K562 (cell line): ENCODE results near the gene SLC9C2. TPM values are rescaled to one million over a fixed set of nuclear protein-coding genes. Genes with fewer than 3 reads are reported as not detected.

Source experiments
- HDGF ChIP-seq: fragments of 450-650 bp; IDR thresholded peaks from 2 replicates; pipeline ENCODE4 v1.6.1; 2016
- NCOR1 ChIP-seq: fragments of 450-650 bp; IDR thresholded peaks from 2 replicates; pipeline ENCODE4 v1.6.1; 2016; ENCODE audit warnings: mild to moderate bottlenecking, moderate library complexity
- polyA plus RNA-seq, 8 experiments: library from polyadenylated mRNA; depleted of rRNA in 4 of 8; stranded (reverse) in 5 of 8; unstranded in 3 of 8; fragments of >200 nt; fragmentation: Nextera tagmentation in 2 of 8; fragmentation: Illumina TruSeq in 1 of 8; extraction: Ambion mirVana in 2 of 8; extraction: Trizol in 1 of 8; gene quantifications; 2 replicates each; pipeline versions ENCODE4 v1.2.1 to v1.2.3, GENCODE V29; 2011 to 2014; ENCODE audit warnings: inconsistent platforms in 1 of 8, missing spikeins in 1 of 8
- total RNA-seq, 7 experiments: library from RNA; depleted of rRNA in 6 of 7; stranded (reverse); fragments of >200 nt in 6 of 7; fragmentation: Illumina TruSeq in 2 of 7; extraction: Trizol in 2 of 7; gene quantifications; 2 replicates each; pipeline versions ENCODE4 v1.2.1 to v1.2.3, GENCODE V29; 2011 to 2021; ENCODE audit warnings: low replicate concordance in 1 of 7
- TF ChIP-seq, protein P1 (sequence below): IDR thresholded peaks from 3 replicates; pipeline ENCODE4 v1.6.1; 2011; ENCODE audit warnings: borderline replicate concordance, mild to moderate bottlenecking, moderate library complexity; ENCODE audit not compliant: insufficient read length; ENCODE audit errors: extremely low read depth
- TF ChIP-seq, protein P2 (sequence below): fragments of 450-650 bp; IDR thresholded peaks from 2 replicates; pipeline ENCODE4 v1.6.1; 2016; ENCODE audit warnings: mild to moderate bottlenecking, moderate library complexity
- TF ChIP-seq, protein P3 (sequence below): fragments of 250-450 bp; sonication (Bioruptor Pico); IDR thresholded peaks from 2 replicates; pipeline ENCODE4 v1.6.1; 2021; ENCODE audit warnings: mild to moderate bottlenecking

Gene SLC9C2
- total and polyA plus RNA-seq, 9 of the 15 experiments (the other 6 are each of a cell fraction or from before 2014, with no cell fraction given) = 0.11 to 0.22 (median 0.15) TPM; not detected in 5

DNA sequence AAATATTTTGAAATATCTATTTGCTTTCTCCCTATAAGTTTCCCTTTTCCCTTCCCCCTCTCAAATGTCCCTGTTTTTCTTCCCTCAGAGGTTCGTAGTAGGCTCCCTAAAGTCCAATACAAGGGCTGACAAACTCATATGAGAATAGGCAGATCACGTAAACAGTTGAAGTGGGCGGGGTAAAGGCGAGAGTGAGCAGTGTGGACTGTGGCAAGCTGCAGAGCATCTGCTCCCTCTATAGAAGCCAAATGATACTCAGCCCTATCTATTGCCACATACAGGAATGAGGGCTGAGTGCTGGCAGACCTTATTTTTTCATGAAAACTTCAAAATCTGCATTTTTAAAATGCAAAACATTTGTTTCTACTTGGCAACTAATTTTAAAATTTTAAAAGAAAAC lies 99.5 kb downstream of the SLC9C2 start (continued):
- TF ChIP-seq, protein P1, sequence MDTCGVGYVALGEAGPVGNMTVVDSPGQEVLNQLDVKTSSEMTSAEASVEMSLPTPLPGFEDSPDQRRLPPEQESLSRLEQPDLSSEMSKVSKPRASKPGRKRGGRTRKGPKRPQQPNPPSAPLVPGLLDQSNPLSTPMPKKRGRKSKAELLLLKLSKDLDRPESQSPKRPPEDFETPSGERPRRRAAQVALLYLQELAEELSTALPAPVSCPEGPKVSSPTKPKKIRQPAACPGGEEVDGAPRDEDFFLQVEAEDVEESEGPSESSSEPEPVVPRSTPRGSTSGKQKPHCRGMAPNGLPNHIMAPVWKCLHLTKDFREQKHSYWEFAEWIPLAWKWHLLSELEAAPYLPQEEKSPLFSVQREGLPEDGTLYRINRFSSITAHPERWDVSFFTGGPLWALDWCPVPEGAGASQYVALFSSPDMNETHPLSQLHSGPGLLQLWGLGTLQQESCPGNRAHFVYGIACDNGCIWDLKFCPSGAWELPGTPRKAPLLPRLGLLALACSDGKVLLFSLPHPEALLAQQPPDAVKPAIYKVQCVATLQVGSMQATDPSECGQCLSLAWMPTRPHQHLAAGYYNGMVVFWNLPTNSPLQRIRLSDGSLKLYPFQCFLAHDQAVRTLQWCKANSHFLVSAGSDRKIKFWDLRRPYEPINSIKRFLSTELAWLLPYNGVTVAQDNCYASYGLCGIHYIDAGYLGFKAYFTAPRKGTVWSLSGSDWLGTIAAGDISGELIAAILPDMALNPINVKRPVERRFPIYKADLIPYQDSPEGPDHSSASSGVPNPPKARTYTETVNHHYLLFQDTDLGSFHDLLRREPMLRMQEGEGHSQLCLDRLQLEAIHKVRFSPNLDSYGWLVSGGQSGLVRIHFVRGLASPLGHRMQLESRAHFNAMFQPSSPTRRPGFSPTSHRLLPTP = no peak
- TF ChIP-seq HDGF (no peak), NCOR1 (no peak)
- TF ChIP-seq, protein P2, sequence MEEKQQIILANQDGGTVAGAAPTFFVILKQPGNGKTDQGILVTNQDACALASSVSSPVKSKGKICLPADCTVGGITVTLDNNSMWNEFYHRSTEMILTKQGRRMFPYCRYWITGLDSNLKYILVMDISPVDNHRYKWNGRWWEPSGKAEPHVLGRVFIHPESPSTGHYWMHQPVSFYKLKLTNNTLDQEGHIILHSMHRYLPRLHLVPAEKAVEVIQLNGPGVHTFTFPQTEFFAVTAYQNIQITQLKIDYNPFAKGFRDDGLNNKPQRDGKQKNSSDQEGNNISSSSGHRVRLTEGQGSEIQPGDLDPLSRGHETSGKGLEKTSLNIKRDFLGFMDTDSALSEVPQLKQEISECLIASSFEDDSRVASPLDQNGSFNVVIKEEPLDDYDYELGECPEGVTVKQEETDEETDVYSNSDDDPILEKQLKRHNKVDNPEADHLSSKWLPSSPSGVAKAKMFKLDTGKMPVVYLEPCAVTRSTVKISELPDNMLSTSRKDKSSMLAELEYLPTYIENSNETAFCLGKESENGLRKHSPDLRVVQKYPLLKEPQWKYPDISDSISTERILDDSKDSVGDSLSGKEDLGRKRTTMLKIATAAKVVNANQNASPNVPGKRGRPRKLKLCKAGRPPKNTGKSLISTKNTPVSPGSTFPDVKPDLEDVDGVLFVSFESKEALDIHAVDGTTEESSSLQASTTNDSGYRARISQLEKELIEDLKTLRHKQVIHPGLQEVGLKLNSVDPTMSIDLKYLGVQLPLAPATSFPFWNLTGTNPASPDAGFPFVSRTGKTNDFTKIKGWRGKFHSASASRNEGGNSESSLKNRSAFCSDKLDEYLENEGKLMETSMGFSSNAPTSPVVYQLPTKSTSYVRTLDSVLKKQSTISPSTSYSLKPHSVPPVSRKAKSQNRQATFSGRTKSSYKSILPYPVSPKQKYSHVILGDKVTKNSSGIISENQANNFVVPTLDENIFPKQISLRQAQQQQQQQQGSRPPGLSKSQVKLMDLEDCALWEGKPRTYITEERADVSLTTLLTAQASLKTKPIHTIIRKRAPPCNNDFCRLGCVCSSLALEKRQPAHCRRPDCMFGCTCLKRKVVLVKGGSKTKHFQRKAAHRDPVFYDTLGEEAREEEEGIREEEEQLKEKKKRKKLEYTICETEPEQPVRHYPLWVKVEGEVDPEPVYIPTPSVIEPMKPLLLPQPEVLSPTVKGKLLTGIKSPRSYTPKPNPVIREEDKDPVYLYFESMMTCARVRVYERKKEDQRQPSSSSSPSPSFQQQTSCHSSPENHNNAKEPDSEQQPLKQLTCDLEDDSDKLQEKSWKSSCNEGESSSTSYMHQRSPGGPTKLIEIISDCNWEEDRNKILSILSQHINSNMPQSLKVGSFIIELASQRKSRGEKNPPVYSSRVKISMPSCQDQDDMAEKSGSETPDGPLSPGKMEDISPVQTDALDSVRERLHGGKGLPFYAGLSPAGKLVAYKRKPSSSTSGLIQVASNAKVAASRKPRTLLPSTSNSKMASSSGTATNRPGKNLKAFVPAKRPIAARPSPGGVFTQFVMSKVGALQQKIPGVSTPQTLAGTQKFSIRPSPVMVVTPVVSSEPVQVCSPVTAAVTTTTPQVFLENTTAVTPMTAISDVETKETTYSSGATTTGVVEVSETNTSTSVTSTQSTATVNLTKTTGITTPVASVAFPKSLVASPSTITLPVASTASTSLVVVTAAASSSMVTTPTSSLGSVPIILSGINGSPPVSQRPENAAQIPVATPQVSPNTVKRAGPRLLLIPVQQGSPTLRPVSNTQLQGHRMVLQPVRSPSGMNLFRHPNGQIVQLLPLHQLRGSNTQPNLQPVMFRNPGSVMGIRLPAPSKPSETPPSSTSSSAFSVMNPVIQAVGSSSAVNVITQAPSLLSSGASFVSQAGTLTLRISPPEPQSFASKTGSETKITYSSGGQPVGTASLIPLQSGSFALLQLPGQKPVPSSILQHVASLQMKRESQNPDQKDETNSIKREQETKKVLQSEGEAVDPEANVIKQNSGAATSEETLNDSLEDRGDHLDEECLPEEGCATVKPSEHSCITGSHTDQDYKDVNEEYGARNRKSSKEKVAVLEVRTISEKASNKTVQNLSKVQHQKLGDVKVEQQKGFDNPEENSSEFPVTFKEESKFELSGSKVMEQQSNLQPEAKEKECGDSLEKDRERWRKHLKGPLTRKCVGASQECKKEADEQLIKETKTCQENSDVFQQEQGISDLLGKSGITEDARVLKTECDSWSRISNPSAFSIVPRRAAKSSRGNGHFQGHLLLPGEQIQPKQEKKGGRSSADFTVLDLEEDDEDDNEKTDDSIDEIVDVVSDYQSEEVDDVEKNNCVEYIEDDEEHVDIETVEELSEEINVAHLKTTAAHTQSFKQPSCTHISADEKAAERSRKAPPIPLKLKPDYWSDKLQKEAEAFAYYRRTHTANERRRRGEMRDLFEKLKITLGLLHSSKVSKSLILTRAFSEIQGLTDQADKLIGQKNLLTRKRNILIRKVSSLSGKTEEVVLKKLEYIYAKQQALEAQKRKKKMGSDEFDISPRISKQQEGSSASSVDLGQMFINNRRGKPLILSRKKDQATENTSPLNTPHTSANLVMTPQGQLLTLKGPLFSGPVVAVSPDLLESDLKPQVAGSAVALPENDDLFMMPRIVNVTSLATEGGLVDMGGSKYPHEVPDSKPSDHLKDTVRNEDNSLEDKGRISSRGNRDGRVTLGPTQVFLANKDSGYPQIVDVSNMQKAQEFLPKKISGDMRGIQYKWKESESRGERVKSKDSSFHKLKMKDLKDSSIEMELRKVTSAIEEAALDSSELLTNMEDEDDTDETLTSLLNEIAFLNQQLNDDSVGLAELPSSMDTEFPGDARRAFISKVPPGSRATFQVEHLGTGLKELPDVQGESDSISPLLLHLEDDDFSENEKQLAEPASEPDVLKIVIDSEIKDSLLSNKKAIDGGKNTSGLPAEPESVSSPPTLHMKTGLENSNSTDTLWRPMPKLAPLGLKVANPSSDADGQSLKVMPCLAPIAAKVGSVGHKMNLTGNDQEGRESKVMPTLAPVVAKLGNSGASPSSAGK = no peak
- TF ChIP-seq, protein P3, sequence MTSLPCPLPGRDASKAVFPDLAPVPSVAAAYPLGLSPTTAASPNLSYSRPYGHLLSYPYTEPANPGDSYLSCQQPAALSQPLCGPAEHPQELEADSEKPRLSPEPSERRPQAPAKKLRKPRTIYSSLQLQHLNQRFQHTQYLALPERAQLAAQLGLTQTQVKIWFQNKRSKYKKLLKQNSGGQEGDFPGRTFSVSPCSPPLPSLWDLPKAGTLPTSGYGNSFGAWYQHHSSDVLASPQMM = no peak
